ENCODE measurements around the gene ANXA2. TPM values are rescaled to one million over a fixed set of nuclear protein-coding genes. Genes with fewer than 3 reads are reported as not detected.

ANXA2 gene
- total RNA-seq, 8 experiments from 2014 or later, result 69.1 to 1,473 (median 614) TPM

- in situ Hi-C loops (cut with MboI; ENCODE audit: low pct_unique_long_range_greater_than_20kb in 2 of 9, low sequenced_read_pairs in 9 of 9, unreplicated experiment in 9 of 9), result loop anchor here in 6 of 9 experiments (10.0 to 25.0 kb wide), 5 partner anchors 411 to 786 kb away; no protein-coding TSS in a partner anchor
- Histone ChIP-seq H3K27ac (no peak overlapping the region), H3K4me1 (replicated peaks in 1 of 2) (peaks cover 26 to 40% of the 10 kb centered on the region in 2 donors), H3K4me3 (no peak overlapping the region)
- 13 to 81% (median 61%) methylated on average over 1 to 5 of the region's 5 CpGs; no CpG with 5 or more reads in 3 of the 10 experiments for WGBS, 10 experiments
- ATAC-seq (replicated peaks in 6 of 8), result no peak
These were observed 74.5 kb downstream of the ANXA2 start for GRCh38 chr15:60323322-60323721.

DNA sequence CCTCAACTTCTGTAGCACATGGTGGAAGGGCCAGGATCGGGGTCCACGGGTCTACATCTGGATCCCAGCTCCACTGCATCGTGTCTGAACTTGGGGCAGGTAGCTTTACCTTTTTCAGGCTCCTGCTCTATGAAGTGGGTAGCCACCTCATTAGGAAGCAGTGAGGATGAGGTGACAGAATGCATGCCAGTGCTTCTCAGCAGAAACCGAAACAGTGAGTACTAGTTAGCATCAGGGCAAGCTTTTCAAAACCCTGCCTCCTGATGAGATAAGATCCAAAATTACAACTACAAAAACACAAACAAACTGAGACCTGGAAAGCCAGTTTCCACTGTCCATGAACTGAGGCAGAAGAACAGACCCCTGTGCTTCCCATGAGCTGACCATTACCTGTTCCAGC is 77.4 kb downstream of the ANXA2 start:
- in situ Hi-C loops (cut with MboI; ENCODE audit: low pct_unique_long_range_greater_than_20kb in 2 of 9, low sequenced_read_pairs in 9 of 9, unreplicated experiment in 9 of 9), result loop anchor here in 6 of 9 experiments (10.0 to 25.0 kb wide), 5 partner anchors 408 to 783 kb away; no protein-coding TSS in a partner anchor

DNA sequence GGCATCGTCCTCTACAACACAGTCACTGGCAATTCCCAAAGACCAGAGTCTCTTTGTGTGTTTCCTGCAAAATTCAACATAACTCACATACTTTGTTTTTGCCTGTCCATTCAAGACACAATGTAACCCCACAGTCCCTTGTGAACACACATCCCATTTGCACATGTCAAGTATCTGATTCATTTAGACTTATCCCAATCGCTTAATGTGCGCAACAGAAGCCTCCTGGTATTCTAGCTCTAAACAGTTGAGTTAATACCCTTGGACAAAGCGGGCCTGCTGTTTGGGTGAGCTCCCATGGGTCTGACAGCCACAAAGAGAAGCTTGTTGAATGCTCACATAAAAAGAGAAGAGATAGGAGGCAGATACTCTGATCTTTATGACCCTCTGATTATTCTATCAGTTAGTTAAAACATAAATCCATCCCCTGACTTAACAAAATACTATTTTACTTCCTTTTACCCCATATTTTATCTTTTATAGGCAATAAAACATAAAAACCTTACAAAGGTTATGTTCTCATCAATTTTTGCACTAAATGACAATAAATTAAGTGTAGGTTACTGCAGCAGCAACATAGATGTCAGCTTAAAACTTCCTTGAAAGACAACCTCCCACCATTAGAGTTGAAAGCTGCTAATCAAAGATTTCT is 79.4 kb downstream of the ANXA2 start:
- H3K27ac ChIP-seq, result peak overlapping the region in 1 of 2 donors; percentile 45
- 11 to 100% (median 47%) methylated on average over 1 to 4 of the region's 4 CpGs; no CpG with 5 or more reads in 2 of the 10 experiments for WGBS, 10 experiments
- peaks cover 13 to 23% of the 10 kb centered on the region in 2 donors for H3K4me1 ChIP-seq (replicated peaks in 1 of 2)
- peak in 5 of 8 experiments; percentile 74 to 90 (median 89) for ATAC-seq (replicated peaks in 6 of 8)
- H3K4me3 ChIP-seq, result no peak overlapping the region
- in situ Hi-C loops (cut with MboI; ENCODE audit: low pct_unique_long_range_greater_than_20kb in 2 of 9, low sequenced_read_pairs in 9 of 9, unreplicated experiment in 9 of 9), result loop anchor here in 5 of 9 experiments (25.0 kb wide), 3 partner anchors 406 to 781 kb away; no protein-coding TSS in a partner anchor

More for the DNA sequence above, 77.4 kb downstream of the ANXA2 start:
- WGBS, 10 experiments, result 0 to 100% (median 84%) methylated on average over 1 to 4 of the region's 4 CpGs; no CpG with 5 or more reads in 3 of the 10 experiments
- no peak overlapping the region for H3K27ac ChIP-seq
- H3K4me3 ChIP-seq, result no peak overlapping the region
- H3K4me1 ChIP-seq (replicated peaks in 1 of 2), result peaks cover 27 to 39% of the 10 kb centered on the region in 2 donors
- ATAC-seq (replicated peaks in 6 of 8), result no peak

DNA sequence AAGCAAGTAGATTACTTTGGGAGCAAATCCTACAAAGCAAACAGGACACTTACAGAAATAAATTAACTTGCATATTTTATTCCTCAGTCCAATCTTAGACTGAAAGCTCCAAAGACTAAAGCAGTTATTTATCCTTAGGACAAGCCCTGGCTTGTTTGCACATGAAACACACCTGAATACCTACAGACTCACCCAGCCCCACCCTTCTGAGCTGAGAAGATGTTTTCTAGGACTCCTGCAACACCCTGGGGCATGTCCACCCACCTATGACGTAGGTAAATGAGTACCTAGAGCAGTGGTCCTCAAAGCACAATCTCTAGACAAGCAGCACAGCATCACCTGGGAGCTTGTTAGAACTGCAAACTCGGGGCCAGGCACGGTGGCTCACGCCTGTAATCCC is 80.8 kb downstream of the ANXA2 start:
- Histone ChIP-seq H3K4me1 (replicated peaks in 1 of 2) (peaks cover 13 to 22% of the 10 kb centered on the region in 2 donors), H3K4me3 (no peak overlapping the region), H3K27ac (no peak overlapping the region)
- no peak for ATAC-seq (replicated peaks in 6 of 8)
- WGBS, 10 experiments, result 33 to 87% (median 57%) methylated on average over 1 to 3 of the region's 4 CpGs; no CpG with 5 or more reads in 6 of the 10 experiments
- in situ Hi-C loops (cut with MboI; ENCODE audit: low pct_unique_long_range_greater_than_20kb in 2 of 9, low sequenced_read_pairs in 9 of 9, unreplicated experiment in 9 of 9), result loop anchor here in 5 of 9 experiments (25.0 kb wide), 3 partner anchors 405 to 780 kb away; no protein-coding TSS in a partner anchor

- no peak for ATAC-seq (replicated peaks in 6 of 8)
- 0 to 80% (median 38%) methylated on average over 1 to 4 of the region's 4 CpGs; no CpG with 5 or more reads in 3 of the 10 experiments for WGBS, 10 experiments
- in situ Hi-C loops (cut with MboI; ENCODE audit: low pct_unique_long_range_greater_than_20kb in 2 of 9, low sequenced_read_pairs in 9 of 9, unreplicated experiment in 9 of 9), result loop anchor here in 5 of 9 experiments (25.0 kb wide), 3 partner anchors 404 to 779 kb away; no protein-coding TSS in a partner anchor
These were observed 81.9 kb downstream of the ANXA2 start for GRCh38 chr15:60315878-60316277.

GRCh38 chr15:60313906-60314305 is 83.9 kb downstream of the ANXA2 start:
- in situ Hi-C loops (cut with MboI; ENCODE audit: low pct_unique_long_range_greater_than_20kb in 2 of 9, low sequenced_read_pairs in 9 of 9, unreplicated experiment in 9 of 9), result loop anchor here in 5 of 9 experiments (25.0 kb wide), 3 partner anchors 402 to 777 kb away; no protein-coding TSS in a partner anchor
- no peak overlapping the region for H3K27ac ChIP-seq
- H3K4me3 ChIP-seq, result no peak overlapping the region
- 0 to 80% (median 51%) methylated on average over 1 to 4 of the region's 4 CpGs; no CpG with 5 or more reads in 1 of the 10 experiments for WGBS, 10 experiments
- H3K4me1 ChIP-seq (replicated peaks in 1 of 2), result peaks cover 13 to 22% of the 10 kb centered on the region in 2 donors
- ATAC-seq (replicated peaks in 6 of 8), result peak in 4 of 8 experiments; percentile 27 to 61 (median 55)

More at GRCh38 chr15:60315878-60316277, 81.9 kb downstream of the ANXA2 start:
- Histone ChIP-seq H3K27ac (no peak overlapping the region), H3K4me1 (replicated peaks in 1 of 2) (peaks cover 13 to 22% of the 10 kb centered on the region in 2 donors), H3K4me3 (no peak overlapping the region)

DNA sequence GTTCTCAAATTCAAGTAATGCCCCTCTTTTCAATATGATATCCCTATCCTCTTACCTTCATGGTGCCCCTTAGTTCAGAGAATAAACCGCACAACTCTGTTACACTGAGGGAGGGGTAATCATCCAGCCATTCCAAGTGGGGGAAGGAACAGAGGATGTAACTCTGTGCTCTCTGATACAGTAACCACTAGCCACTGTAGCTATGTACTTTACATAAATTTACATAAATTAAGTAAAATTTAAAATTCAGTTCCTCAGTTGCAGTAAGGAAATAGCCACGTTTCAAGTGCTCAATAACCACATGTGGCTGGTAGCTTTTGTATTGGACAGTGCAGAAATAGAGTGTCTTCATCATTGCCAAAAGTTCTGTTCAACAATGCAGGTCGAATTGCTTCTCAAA is 90.8 kb downstream of the ANXA2 start:
- Histone ChIP-seq H3K4me3 (no peak overlapping the region), H3K4me1 (replicated peaks in 1 of 2) (no peaks in the 10 kb centered on the region), H3K27ac (no peak overlapping the region)
- in situ Hi-C loops (cut with MboI; ENCODE audit: low pct_unique_long_range_greater_than_20kb in 2 of 9, low sequenced_read_pairs in 9 of 9, unreplicated experiment in 9 of 9), result loop anchor here in 5 of 9 experiments (25.0 kb wide), 3 partner anchors 395 to 770 kb away; no protein-coding TSS in a partner anchor
- peak in 3 of 8 experiments; percentile 49 to 89 (median 58) for ATAC-seq (replicated peaks in 6 of 8)
- WGBS, 10 experiments, result 0 to 92% (median 75%) methylated on average over 1 to 3 of the region's 3 CpGs; no CpG with 5 or more reads in 1 of the 10 experiments

DNA sequence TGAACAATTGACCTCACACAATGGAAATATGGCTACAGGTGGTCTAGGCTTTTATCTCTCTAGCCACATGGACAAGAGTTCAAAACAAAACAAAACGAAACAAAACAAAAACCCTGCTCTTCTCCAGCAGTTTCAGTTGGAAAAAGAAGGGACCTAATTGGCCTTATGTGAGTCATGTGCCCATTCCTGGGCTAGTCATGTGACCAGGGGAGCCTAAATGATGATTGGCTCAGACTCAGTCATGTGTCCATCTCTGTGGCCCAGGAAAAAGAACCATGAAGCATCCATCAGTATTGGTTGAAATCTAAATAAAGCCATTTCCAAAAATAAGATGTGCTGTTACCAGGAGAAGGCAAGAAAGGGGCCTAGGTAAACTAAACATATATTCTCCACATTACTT is 96.8 kb downstream of the ANXA2 start:
- in situ Hi-C loops (cut with MboI; ENCODE audit: low pct_unique_long_range_greater_than_20kb in 2 of 9, low sequenced_read_pairs in 9 of 9, unreplicated experiment in 9 of 9), result loop anchor here in 5 of 9 experiments (25.0 kb wide), 3 partner anchors 389 to 764 kb away; no protein-coding TSS in a partner anchor

DNA sequence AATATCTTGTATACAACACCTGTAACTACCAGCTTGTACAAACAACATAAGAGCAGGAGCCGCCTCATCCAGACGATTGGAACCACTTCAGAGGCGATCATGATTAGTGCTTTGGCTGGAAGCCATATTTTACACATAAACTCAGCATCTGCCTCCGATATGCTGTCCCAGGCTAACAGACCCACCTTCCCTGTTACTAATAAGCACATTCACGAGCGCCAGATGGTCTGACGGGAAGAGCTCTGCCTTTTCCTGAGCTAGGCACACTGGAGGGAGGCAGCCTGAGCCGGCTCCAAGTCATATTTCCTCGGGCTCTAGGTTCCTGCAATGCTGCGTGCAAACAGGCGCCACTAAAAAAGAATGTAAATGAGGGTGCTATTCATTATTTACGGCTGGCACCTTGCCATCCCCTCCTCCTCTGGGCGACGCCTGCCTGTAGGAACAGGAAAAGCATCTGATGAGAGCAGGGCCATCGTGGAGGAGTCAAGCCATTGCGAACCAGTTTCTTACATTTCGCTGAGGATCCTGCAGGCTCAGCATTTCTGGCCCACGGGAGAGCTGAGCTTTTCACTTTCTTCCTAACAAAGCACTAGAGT is 98.2 kb downstream of the ANXA2 start:
- Histone ChIP-seq H3K4me1 (replicated peaks in 1 of 2) (peaks cover 10% of the 10 kb centered on the region in 2 donors), H3K4me3 (no peak overlapping the region), H3K27ac (peak overlapping the region; percentile 23 to 38)
- peak; percentile 93 to 99 (median 98) for ATAC-seq (replicated peaks in 6 of 8)
- in situ Hi-C loops (cut with MboI; ENCODE audit: low pct_unique_long_range_greater_than_20kb in 2 of 9, low sequenced_read_pairs in 9 of 9, unreplicated experiment in 9 of 9), result loop anchor here in 5 of 9 experiments (25.0 kb wide), 3 partner anchors 387 to 762 kb away; no protein-coding TSS in a partner anchor
- 2 to 81% (median 31%) methylated on average over 2 to 15 of the region's 18 CpGs for WGBS, 10 experiments

More for the DNA sequence above, 96.8 kb downstream of the ANXA2 start:
- Histone ChIP-seq H3K4me1 (replicated peaks in 1 of 2) (peaks cover 10% of the 10 kb centered on the region in 2 donors), H3K27ac (no peak overlapping the region), H3K4me3 (no peak overlapping the region)
- WGBS, 10 experiments, result 71 to 100% (median 94%) methylated on average over 1 of the region's 1 CpG; no CpG with 5 or more reads in 2 of the 10 experiments
- no peak for ATAC-seq (replicated peaks in 6 of 8)

Other genes with a start within 250 kb of the ANXA2 start
- 10 to 100 TPM; 20.2 to 66.5 (median 28.7) TPM for gene ICE2, start 81.2 kb upstream of the ANXA2 start, total RNA-seq